ENCODE measurements around the gene CRYGN.

DNA sequence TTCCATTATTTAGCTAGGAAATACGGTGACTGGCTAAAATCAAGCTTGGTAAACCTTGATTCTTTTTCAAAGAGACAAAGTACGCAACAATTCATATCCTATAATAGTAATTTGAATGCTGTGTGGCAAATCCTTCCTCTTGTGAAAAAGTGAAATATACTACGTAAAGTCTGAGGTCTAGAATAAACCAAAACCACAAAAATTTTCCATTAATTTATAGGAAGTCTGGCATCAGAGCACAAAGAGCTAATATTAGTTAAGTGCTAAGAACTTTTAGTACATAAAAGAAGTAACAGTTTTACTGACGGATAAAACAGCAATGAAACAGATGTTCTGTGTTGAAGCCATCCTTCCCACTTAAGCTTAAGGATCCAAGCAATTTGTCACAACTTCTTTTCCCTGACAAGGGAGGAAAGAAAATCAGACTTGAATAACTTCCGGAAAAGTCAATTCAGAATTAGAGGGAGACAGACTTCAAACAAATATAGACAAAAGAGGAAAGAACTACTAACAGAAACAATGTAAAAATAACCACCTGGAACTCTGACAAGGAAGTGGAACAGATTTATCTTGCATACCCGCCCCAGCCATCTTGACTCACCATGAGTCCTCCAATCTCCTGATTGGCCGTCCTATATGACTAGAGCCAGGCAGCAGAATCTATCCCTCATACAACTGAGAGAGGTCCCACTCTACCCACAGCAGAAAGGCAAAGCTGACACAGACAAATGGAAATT is 45.2 kb upstream of the CRYGN start:
- TF ChIP-seq, protein P1, sequence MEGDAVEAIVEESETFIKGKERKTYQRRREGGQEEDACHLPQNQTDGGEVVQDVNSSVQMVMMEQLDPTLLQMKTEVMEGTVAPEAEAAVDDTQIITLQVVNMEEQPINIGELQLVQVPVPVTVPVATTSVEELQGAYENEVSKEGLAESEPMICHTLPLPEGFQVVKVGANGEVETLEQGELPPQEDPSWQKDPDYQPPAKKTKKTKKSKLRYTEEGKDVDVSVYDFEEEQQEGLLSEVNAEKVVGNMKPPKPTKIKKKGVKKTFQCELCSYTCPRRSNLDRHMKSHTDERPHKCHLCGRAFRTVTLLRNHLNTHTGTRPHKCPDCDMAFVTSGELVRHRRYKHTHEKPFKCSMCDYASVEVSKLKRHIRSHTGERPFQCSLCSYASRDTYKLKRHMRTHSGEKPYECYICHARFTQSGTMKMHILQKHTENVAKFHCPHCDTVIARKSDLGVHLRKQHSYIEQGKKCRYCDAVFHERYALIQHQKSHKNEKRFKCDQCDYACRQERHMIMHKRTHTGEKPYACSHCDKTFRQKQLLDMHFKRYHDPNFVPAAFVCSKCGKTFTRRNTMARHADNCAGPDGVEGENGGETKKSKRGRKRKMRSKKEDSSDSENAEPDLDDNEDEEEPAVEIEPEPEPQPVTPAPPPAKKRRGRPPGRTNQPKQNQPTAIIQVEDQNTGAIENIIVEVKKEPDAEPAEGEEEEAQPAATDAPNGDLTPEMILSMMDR (IDR thresholded peaks at IDR 0.05): no peak
- TF ChIP-seq POLR2A (IDR thresholded peaks at IDR 0.05): no peak

Data from esophagus squamous epithelium (tissue), 4 donors.